GM10266 (cell line): ENCODE measurements around the gene KRT75.

ENCODE experiments used
- DNase-seq: peaks from one replicate; pipeline ENCODE4 v3.0.0; 2012; ENCODE audit errors: extremely low spot score
- TF ChIP-seq, protein P1 (sequence below): IDR thresholded peaks from 2 replicates; pipeline ENCODE4 v1.5.1; 2012; ENCODE audit warnings: mild to moderate bottlenecking, low read depth; ENCODE audit not compliant: control insufficient read depth, insufficient read depth; ENCODE audit errors: missing control alignments

Gene KRT75

DNA sequence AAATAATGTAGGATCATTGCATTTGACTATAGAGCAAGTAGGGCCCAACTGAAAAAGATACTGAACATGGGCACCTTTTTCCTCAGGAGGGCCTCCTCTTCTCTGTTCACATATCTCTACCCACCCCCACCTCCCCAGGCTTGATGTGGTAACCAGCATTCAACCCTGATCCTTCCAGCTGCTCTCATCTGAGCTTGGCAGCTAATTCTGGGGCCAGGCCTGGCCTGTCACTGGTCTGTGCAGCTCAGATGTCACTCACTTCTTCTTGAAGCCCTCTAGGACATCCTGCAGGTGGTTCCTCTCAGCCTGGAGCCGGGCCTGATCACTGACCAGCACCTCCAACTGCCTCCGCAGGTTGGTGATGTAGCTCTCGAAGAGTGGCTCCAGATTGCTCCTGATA, 50.8 kb downstream of the KRT75 start:
- no peak for DNase-seq
- TF ChIP-seq, protein P1, sequence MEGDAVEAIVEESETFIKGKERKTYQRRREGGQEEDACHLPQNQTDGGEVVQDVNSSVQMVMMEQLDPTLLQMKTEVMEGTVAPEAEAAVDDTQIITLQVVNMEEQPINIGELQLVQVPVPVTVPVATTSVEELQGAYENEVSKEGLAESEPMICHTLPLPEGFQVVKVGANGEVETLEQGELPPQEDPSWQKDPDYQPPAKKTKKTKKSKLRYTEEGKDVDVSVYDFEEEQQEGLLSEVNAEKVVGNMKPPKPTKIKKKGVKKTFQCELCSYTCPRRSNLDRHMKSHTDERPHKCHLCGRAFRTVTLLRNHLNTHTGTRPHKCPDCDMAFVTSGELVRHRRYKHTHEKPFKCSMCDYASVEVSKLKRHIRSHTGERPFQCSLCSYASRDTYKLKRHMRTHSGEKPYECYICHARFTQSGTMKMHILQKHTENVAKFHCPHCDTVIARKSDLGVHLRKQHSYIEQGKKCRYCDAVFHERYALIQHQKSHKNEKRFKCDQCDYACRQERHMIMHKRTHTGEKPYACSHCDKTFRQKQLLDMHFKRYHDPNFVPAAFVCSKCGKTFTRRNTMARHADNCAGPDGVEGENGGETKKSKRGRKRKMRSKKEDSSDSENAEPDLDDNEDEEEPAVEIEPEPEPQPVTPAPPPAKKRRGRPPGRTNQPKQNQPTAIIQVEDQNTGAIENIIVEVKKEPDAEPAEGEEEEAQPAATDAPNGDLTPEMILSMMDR: no peak

DNA sequence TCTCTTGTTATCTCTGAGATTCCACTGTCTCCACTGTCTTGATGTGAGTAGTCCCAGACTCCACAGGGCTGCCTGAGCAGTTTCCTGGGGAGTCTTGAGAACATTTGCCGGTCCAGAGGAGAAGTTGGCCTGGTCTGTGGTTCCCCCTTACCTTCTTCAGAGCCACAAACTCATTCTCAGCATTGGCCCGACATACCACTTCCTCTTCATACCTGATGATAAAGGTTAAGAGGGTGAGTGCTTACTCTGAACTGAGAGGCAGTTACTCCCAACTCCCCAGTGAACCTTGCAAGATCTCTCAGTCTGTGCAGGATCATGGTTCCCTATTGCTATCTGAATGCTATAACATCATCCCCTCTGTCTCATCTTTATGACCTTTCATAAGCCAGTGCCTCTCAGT, 51.3 kb downstream of the KRT75 start:
- TF ChIP-seq, protein P1: no peak
- DNase-seq: no peak

DNA sequence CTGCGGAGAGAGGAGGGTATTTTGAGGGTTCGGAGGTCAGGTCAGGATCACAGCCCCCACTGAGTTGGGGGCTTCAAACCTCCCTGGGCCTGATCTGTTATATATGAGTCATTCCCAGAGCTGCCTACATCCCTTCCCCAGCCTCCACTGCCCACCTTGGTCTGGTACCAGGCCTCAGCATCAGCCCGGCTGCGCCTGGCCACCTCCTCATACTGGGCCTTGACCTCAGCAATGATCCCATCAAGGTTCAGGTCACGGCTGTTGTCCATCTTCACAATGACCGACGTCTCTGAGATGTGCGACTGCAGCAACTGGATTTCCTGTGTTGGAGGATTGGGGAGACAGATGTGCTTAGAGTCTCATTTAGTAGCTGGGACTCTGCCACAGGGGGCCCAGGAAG, 53.0 kb downstream of the KRT75 start:
- DNase-seq: no peak
- TF ChIP-seq, protein P1: no peak

- no peak for DNase-seq
- TF ChIP-seq, protein P1: peak; percentile 33
Observed at GRCh38 chr12:52380271-52380694, 53.9 kb downstream of the KRT75 start.

GRCh38 chr12:52379536-52379935, 54.6 kb downstream of the KRT75 start:
- TF ChIP-seq, protein P1: no peak
- DNase-seq: no peak

DNA sequence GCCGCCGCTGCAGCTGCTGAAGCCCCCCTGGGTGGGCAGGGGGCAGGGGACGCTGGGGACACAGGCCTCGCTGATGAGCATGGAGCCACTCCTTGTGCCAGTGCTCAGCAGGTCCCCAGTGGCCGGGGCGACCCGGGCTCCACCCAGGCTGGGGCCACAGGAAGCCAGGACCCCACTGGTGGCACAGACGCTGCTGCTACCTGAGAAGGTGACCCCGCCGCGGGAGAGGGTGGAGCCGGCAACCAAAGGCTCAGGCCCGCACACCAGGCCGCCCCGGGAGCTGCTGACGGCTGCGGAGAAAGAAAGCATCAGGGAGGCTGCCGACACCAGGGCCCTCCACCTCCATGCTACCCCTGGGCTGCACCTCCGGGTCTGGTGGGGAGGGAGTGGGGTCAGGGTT, 56.1 kb downstream of the KRT75 start:
- TF ChIP-seq, protein P1: no peak

GRCh38 chr12:52377266-52377665, 56.9 kb downstream of the KRT75 start:
- TF ChIP-seq, protein P1: no peak
- DNase-seq: no peak

More for the DNA sequence above, 56.1 kb downstream of the KRT75 start:
- no peak for DNase-seq
